ENCODE data around the gene GALK1. TPM values are rescaled to one million over a fixed set of nuclear protein-coding genes. Genes with fewer than 3 reads are reported as not detected.

Gene GALK1
- total RNA-seq, 4 donors from 2014 or later = 20.6 to 31.0 (median 28.9) TPM

DNA sequence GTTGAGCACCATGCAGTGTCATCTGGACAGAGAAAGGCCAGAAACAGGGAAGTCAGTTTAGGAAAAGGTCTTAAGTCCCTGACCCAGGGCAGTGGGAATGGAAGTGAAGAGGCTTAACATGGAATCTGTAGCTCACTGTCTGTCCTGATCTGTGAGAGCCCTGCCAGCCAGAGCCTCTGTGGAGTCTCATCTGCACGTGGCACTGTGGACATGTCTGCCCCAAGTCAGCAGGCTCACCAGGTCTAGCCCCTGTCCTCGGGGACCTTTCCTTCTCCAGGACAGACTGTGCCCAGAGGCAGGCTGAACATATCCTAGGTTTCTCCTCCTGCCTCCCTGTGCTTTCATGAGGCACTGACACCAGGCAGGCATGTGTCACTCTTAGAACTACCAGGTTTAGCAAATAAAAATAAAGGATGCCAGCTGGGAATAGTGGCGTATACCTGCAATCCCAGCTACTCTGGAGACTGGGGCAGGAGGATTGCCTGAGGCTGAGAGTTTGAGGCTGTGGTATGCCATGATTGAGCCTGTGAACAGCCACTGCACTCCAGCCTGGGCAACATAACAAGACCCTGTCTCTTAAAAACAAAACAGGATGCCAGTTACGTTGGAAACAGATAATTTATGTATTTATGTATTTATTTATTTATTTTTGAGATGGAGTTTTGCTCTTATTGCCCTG lies 42.0 kb upstream of the GALK1 start:
- intact Hi-C loops (cut with DNase I; ENCODE audit: low total_unique reads) = no loop called here
- DNase-seq (ENCODE audit: low spot score in 2 of 2) = peak in 1 of 2 donors; percentile 68
- WGBS, 2 donors = 67 to 80% methylated on average over 4 of the region's 4 CpGs
- no peak overlapping the region for H3K4me3 ChIP-seq (ENCODE audit: low read depth, poor library complexity, severe bottlenecking)
- no peak for TF ChIP-seq POLR2A (IDR thresholded peaks at IDR 0.05)
- TF ChIP-seq, protein P1, sequence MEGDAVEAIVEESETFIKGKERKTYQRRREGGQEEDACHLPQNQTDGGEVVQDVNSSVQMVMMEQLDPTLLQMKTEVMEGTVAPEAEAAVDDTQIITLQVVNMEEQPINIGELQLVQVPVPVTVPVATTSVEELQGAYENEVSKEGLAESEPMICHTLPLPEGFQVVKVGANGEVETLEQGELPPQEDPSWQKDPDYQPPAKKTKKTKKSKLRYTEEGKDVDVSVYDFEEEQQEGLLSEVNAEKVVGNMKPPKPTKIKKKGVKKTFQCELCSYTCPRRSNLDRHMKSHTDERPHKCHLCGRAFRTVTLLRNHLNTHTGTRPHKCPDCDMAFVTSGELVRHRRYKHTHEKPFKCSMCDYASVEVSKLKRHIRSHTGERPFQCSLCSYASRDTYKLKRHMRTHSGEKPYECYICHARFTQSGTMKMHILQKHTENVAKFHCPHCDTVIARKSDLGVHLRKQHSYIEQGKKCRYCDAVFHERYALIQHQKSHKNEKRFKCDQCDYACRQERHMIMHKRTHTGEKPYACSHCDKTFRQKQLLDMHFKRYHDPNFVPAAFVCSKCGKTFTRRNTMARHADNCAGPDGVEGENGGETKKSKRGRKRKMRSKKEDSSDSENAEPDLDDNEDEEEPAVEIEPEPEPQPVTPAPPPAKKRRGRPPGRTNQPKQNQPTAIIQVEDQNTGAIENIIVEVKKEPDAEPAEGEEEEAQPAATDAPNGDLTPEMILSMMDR (IDR thresholded peaks at IDR 0.05) = no peak

DNA sequence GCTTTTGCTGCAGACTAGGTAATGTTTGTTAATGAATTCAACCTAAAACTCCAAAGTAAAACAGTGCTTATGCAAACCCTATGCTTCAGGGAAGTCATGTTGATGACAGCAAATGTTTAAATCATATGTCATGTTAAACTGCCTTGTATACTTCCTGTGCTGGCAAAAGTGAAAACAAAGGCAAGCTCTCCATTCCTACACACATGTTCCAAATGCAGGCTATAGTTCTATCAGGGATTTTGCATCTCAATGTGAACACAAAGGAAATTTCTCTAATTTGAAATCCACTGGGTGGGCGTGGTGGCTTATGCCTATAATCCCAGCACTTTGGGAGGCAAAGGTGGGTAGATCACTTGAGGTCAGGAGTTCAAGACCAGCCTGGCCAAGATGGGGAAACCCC lies 38.9 kb upstream of the GALK1 start:
- TF ChIP-seq POLR2A (IDR thresholded peaks at IDR 0.05) = no peak
- TF ChIP-seq, protein P1 (IDR thresholded peaks at IDR 0.05) = no peak
- no peak overlapping the region for H3K4me3 ChIP-seq (ENCODE audit: low read depth, poor library complexity, severe bottlenecking)
- intact Hi-C loops (cut with DNase I; ENCODE audit: low total_unique reads) = no loop called here
- no peak for DNase-seq (ENCODE audit: low spot score in 2 of 2)
- 88 to 95% methylated on average over 1 of the region's 1 CpG for whole genome bisulfite sequencing, 2 donors

- 85 to 93% methylated on average over 4 of the region's 4 CpGs for WGBS, 2 donors
- H3K4me3 ChIP-seq (ENCODE audit: low read depth, poor library complexity, severe bottlenecking) = no peak overlapping the region
- peak in 1 of 2 donors; percentile 58 for DNase-seq (ENCODE audit: low spot score in 2 of 2)
- intact Hi-C loops (cut with DNase I; ENCODE audit: low total_unique reads) = no loop called here
- TF ChIP-seq, protein P1 (IDR thresholded peaks at IDR 0.05) = no peak
- TF ChIP-seq POLR2A (IDR thresholded peaks at IDR 0.05) = no peak
These were observed 34.4 kb upstream of the GALK1 start for GRCh38 chr17:75799402-75799801.

DNA sequence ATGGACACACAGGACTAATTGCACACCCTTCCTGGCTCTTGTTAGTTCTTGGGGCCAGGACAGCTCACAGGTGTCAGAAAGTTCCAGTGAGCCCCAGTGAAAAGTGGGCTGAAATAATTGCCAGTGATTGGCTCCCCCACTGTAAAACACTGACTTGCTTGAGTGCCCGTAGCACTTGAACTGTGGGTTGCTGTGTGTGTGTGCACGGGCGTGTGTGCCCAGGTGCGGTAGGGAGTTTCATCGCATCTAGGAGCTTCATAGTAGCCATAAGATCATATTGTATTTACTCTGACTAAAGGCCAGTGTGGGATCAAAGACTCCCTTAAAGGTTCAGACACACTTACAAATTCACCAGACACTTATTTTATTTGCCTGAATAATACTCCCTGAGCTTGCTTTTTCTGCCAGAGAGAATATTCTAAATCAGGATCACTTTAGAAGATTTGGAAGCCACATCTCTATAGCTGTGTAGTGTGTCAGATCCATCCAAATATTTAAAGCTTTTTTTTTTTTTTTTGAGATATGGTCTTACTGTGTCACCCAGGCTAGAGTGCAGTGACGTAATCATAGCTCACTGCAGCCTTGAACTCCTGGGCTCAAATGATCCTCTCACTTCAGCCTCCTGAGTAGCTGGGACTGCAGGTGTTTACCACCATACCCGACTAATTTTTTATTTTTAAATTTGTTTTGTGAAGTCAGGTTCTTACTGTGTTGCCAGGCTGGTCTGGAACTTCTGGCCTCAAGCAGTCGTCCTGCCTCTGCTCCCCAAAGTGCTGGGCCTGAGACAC lies 31.0 kb upstream of the GALK1 start:
- H3K4me3 ChIP-seq (ENCODE audit: low read depth, poor library complexity, severe bottlenecking) = no peak overlapping the region
- intact Hi-C loops (cut with DNase I; ENCODE audit: low total_unique reads) = no loop called here
- WGBS, 2 donors = 92 to 97% methylated on average over 8 of the region's 8 CpGs
- DNase-seq (ENCODE audit: low spot score in 2 of 2) = peak in 1 of 2 donors; percentile 39
- no peak for TF ChIP-seq POLR2A (IDR thresholded peaks at IDR 0.05)
- TF ChIP-seq, protein P1 (IDR thresholded peaks at IDR 0.05) = no peak

GRCh38 chr17:75793460-75793859 lies 28.5 kb upstream of the GALK1 start:
- no peak overlapping the region for H3K4me3 ChIP-seq (ENCODE audit: low read depth, poor library complexity, severe bottlenecking)
- DNase-seq (ENCODE audit: low spot score in 2 of 2) = no peak
- WGBS, 2 donors = 78 to 83% methylated on average over 1 of the region's 1 CpG
- TF ChIP-seq POLR2A (IDR thresholded peaks at IDR 0.05) = no peak
- TF ChIP-seq, protein P1 (IDR thresholded peaks at IDR 0.05) = no peak
- intact Hi-C loops (cut with DNase I; ENCODE audit: low total_unique reads) = no loop called here

Data from lower leg skin (tissue), 4 donors.